HL-60 (cell line): ENCODE measurements around the gene RALB.

Source experiments
- DNase-seq, 2 experiments: peaks; one replicate each; pipeline ENCODE4 v3.0.0-alpha.2; 2010 to 2020; ENCODE audit warnings: low read depth in 1 of 2, low spot score in 1 of 2
- H3K27ac ChIP-seq: fragments of 250-450 bp; sonication (Bioruptor Pico); replicated peaks from 2 replicates; pipeline ENCODE4 v1.5.1; 2020; ENCODE audit warnings: mild to moderate bottlenecking, moderate library complexity
- H3K27me3 ChIP-seq: fragments of 250-450 bp; sonication (Bioruptor Pico); 2 replicates; pipeline ENCODE4 v1.5.1; 2021; ENCODE audit warnings: mild to moderate bottlenecking, moderate library complexity; ENCODE audit not compliant: insufficient read depth, poor library complexity, severe bottlenecking
- H3K4me3 ChIP-seq: replicated peaks from 2 replicates; pipeline ENCODE4 v1.5.1; 2011; ENCODE audit warnings: mild to moderate bottlenecking, control low read depth, low read length; ENCODE audit not compliant: insufficient read depth
- GABPA ChIP-seq: IDR thresholded peaks from 2 replicates; pipeline ENCODE4 v1.6.1; 2012; ENCODE audit warnings: low read depth
- POLR2AphosphoS5 ChIP-seq: IDR thresholded peaks from 2 replicates; pipeline ENCODE4 v1.6.1; 2012; ENCODE audit warnings: low read depth
- SPI1 ChIP-seq: IDR thresholded peaks from 2 replicates; pipeline ENCODE4 v1.6.1; 2012; ENCODE audit warnings: low read depth, mild to moderate bottlenecking, borderline replicate concordance
- TF ChIP-seq, protein P1 (sequence below): IDR thresholded peaks from one replicate; pipeline ENCODE4 v1.5.1; 2011; ENCODE audit warnings: low read length, control low read depth, inconsistent platforms; ENCODE audit not compliant: insufficient read depth
- TF ChIP-seq, protein P2 (sequence below): IDR thresholded peaks from 2 replicates; pipeline ENCODE4 v1.6.1; 2012; ENCODE audit warnings: low read depth; ENCODE audit not compliant: insufficient replicate concordance

The RALB gene

DNA sequence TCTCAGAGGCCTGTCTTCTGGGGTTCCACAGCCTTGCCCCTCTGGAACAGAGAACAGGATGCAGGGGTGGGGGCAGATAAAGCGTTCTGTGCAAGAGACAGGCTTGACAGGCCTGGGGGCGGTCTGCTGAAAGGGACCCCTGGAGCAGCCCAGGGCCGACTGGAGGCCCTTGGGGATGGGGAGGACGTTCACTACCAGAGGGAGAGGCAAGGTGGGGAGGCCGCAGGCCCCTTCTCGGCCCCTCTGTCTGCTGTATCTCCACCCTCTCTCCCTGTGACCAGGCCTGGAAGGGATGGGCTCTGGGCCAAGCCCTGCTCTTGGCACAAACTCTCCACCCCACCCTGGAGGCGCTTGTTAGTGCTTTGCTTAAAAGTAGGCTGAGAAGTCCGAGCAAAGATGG, 66.0 kb downstream of the RALB start:
- no peaks in the 10 kb centered on the region for H3K27me3 ChIP-seq
- TF ChIP-seq GABPA = no peak
- TF ChIP-seq POLR2AphosphoS5 = no peak
- TF ChIP-seq, protein P1, sequence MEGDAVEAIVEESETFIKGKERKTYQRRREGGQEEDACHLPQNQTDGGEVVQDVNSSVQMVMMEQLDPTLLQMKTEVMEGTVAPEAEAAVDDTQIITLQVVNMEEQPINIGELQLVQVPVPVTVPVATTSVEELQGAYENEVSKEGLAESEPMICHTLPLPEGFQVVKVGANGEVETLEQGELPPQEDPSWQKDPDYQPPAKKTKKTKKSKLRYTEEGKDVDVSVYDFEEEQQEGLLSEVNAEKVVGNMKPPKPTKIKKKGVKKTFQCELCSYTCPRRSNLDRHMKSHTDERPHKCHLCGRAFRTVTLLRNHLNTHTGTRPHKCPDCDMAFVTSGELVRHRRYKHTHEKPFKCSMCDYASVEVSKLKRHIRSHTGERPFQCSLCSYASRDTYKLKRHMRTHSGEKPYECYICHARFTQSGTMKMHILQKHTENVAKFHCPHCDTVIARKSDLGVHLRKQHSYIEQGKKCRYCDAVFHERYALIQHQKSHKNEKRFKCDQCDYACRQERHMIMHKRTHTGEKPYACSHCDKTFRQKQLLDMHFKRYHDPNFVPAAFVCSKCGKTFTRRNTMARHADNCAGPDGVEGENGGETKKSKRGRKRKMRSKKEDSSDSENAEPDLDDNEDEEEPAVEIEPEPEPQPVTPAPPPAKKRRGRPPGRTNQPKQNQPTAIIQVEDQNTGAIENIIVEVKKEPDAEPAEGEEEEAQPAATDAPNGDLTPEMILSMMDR = no peak
- TF ChIP-seq, protein P2, sequence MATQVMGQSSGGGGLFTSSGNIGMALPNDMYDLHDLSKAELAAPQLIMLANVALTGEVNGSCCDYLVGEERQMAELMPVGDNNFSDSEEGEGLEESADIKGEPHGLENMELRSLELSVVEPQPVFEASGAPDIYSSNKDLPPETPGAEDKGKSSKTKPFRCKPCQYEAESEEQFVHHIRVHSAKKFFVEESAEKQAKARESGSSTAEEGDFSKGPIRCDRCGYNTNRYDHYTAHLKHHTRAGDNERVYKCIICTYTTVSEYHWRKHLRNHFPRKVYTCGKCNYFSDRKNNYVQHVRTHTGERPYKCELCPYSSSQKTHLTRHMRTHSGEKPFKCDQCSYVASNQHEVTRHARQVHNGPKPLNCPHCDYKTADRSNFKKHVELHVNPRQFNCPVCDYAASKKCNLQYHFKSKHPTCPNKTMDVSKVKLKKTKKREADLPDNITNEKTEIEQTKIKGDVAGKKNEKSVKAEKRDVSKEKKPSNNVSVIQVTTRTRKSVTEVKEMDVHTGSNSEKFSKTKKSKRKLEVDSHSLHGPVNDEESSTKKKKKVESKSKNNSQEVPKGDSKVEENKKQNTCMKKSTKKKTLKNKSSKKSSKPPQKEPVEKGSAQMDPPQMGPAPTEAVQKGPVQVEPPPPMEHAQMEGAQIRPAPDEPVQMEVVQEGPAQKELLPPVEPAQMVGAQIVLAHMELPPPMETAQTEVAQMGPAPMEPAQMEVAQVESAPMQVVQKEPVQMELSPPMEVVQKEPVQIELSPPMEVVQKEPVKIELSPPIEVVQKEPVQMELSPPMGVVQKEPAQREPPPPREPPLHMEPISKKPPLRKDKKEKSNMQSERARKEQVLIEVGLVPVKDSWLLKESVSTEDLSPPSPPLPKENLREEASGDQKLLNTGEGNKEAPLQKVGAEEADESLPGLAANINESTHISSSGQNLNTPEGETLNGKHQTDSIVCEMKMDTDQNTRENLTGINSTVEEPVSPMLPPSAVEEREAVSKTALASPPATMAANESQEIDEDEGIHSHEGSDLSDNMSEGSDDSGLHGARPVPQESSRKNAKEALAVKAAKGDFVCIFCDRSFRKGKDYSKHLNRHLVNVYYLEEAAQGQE = no peak
- TF ChIP-seq SPI1 = no peak
- H3K4me3 ChIP-seq = no peak overlapping the region
- no peak for DNase-seq
- H3K27ac ChIP-seq = no peak overlapping the region

DNA sequence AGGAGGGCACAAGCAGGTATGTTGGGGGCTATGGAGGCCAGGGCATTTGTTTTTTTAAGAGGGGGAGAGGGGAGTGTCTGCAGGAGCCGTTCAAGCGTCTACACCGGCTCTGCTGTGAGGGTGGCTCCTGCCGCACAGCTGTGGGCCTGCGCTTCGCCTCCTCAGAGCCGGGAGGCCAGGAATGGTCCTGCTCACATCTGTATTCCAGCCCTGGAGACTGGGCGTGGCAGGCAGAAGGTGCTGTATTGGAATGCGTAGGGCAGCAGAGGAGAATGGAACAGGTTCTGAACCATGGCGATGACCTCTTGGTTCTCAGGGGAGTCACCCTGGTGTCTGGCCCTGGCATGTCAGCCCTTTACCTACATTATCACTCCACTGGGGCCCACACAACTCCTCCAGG, 66.5 kb downstream of the RALB start:
- Histone ChIP-seq H3K27me3 (no peaks in the 10 kb centered on the region), H3K27ac (no peak overlapping the region)
- TF ChIP-seq SPI1 = no peak
- TF ChIP-seq, protein P2 = no peak
- TF ChIP-seq GABPA = no peak
- TF ChIP-seq, protein P1 = no peak
- TF ChIP-seq POLR2AphosphoS5 = no peak

DNA sequence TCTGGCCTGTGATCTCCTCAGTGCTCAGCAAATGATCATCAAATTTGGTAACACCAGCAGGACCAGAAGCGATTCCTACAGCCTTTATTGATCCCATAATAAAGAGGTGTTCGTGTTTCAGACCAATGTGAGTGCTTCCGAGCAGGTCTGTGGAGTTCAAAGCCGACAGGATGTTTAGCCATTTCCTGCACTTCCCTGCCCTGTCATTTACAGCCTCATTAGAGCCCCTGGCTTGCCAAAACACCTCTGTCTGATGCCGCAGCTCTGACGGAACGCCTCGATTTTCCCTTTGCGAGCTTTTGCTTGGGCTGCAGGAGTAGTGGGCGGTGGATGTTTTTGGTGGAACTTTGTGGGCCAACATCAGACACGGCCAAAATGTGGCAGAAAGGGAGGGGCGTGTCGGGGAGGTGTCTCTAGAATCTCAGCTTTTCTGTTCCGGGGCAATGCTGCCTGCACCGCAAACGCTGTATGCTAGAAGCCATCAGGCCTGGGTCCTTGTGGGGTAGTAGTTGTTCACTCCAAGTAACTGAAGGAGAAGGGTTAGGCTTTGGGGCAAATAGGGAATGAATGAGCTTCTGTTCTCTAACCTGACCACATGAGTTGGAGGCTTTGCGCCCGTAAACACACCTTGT, 67.2 kb downstream of the RALB start:
- no peak overlapping the region for H3K4me3 ChIP-seq
- H3K27me3 ChIP-seq = no peaks in the 10 kb centered on the region
- no peak overlapping the region for H3K27ac ChIP-seq
- TF ChIP-seq, protein P2 = no peak
- no peak for TF ChIP-seq POLR2AphosphoS5
- TF ChIP-seq, protein P1 = no peak
- no peak for TF ChIP-seq GABPA
- no peak for TF ChIP-seq SPI1
- no peak for DNase-seq

More for the DNA sequence above, 66.5 kb downstream of the RALB start:
- no peak overlapping the region for H3K4me3 ChIP-seq
- no peak for DNase-seq
